ENCODE measurements around the gene CDCA7. TPM values are rescaled to one million over a fixed set of nuclear protein-coding genes. Genes with fewer than 3 reads are reported as not detected.
"Not testable (repeated sequence)": the region's sequence is repeated elsewhere in the genome, so short reads cannot be mapped to it uniquely, and the experiment has no call there.

The CDCA7 gene
- total RNA-seq, 1 experiment from 2014 or later, result 14.8 TPM

DNA sequence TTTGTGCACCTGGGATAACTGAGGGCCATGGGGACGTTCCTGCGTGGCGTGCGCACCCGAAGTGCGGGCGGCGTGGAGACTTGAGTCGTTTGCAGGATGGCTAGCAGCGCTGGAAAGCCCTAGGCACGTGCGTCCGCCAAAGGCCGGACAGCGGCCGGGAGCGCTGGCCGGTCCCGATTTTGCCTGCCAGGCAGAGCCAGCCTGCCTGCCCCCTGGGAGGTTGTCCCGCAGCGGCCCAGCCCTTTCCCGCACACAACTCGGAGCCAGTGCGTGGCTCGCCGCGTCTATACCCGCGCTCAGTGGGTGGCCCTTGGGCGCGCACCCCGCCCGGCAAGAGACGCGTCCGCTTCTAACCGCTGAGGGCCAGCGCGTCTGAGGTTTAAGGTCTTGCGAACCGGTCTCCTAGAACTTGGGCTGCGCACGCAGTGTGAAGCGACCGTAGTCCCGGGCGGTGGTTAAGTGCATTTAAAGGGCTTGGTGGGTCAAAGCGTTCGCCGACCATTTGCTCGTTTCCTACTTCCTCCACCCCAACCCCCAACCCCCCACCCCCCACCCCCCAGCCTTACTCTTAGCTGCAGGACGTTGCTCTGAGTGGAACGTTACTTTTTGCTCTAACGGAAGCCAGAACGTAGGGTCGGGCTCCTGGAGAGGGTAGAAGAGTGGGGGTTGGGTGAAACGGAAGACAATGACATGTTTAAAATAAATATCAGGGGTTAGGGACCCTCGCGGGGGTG, 627 bp downstream of the CDCA7 start:
- in situ Hi-C loops (cut with HindIII; ENCODE audit: low pct_unique_long_range_greater_than_20kb, low sequenced_read_pairs), result no loop called here

GRCh38 chr2:173355866-173356508, 1.3 kb downstream of the CDCA7 start:
- in situ Hi-C loops (cut with HindIII; ENCODE audit: low pct_unique_long_range_greater_than_20kb, low sequenced_read_pairs), result no loop called here
- no peak for DNase-seq (ENCODE audit: low read depth)

More for the DNA sequence above, 627 bp downstream of the CDCA7 start:
- DNase-seq (ENCODE audit: low read depth), result no peak

GRCh38 chr2:173357346-173357745, 2.7 kb downstream of the CDCA7 start:
- DNase-seq (ENCODE audit: low read depth), result no peak
- in situ Hi-C loops (cut with HindIII; ENCODE audit: low pct_unique_long_range_greater_than_20kb, low sequenced_read_pairs), result no loop called here

GRCh38 chr2:173358616-173359015, 3.9 kb downstream of the CDCA7 start:
- in situ Hi-C loops (cut with HindIII; ENCODE audit: low pct_unique_long_range_greater_than_20kb, low sequenced_read_pairs), result no loop called here
- no peak for DNase-seq (ENCODE audit: low read depth)

- in situ Hi-C loops (cut with HindIII; ENCODE audit: low pct_unique_long_range_greater_than_20kb, low sequenced_read_pairs), result no loop called here
- no peak for DNase-seq (ENCODE audit: low read depth)
Observed at GRCh38 chr2:173359231-173359630, 4.6 kb downstream of the CDCA7 start.

- no peak for DNase-seq (ENCODE audit: low read depth)
- in situ Hi-C loops (cut with HindIII; ENCODE audit: low pct_unique_long_range_greater_than_20kb, low sequenced_read_pairs), result no loop called here
Observed at GRCh38 chr2:173370198-173370597, 15.5 kb downstream of the CDCA7 start.

GRCh38 chr2:173371023-173371422, 16.4 kb downstream of the CDCA7 start:
- in situ Hi-C loops (cut with HindIII; ENCODE audit: low pct_unique_long_range_greater_than_20kb, low sequenced_read_pairs), result no loop called here

DNA sequence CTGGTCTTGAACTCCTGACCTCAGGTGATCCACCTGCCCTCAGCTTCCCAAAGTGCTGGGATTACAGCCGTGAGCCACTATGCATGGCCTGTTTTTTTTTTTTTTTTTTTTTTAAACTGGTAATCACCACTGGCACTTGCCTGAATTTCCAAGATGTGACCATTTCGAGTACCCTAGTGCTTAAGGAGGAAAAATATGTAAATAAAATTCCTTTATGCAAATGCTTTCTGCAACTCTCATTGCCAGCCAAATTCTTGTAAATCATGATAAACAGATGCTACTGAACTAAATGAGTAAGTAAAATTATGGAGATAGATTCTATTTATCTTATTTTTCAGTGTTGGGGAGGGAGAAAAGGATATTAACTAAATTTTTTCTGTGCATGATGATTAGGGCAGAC, 18.6 kb downstream of the CDCA7 start:
- no peak for DNase-seq (ENCODE audit: low read depth)
- in situ Hi-C loops (cut with HindIII; ENCODE audit: low pct_unique_long_range_greater_than_20kb, low sequenced_read_pairs), result no loop called here

More at GRCh38 chr2:173371023-173371422, 16.4 kb downstream of the CDCA7 start:
- no peak for DNase-seq (ENCODE audit: low read depth)

- in situ Hi-C loops (cut with HindIII; ENCODE audit: low pct_unique_long_range_greater_than_20kb, low sequenced_read_pairs), result no loop called here
- DNase-seq (ENCODE audit: low read depth), result no peak
Observed at GRCh38 chr2:173374634-173375033, 20.0 kb downstream of the CDCA7 start.

DNA sequence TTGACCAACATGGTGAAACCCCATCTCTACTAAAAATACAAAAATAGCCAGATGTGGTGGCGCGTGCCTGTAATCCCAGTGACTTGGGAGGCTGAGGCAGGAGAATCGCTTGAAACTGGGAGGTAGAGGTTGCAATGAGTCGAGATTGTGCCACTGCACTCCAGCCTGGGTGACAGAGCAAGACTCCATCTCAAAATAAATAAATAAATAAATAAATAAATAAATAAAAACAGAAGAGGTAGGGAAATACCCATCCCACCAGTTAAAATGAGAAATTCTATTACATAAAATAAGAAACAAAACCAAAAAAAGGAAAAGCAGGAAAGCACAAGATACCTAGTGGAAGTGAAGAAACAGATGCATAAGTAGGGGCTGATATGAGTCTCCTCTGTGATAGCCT, 30.9 kb downstream of the CDCA7 start:
- in situ Hi-C loops (cut with HindIII; ENCODE audit: low pct_unique_long_range_greater_than_20kb, low sequenced_read_pairs); DNase-seq (ENCODE audit: low read depth): not testable (repeated sequence)

DNA sequence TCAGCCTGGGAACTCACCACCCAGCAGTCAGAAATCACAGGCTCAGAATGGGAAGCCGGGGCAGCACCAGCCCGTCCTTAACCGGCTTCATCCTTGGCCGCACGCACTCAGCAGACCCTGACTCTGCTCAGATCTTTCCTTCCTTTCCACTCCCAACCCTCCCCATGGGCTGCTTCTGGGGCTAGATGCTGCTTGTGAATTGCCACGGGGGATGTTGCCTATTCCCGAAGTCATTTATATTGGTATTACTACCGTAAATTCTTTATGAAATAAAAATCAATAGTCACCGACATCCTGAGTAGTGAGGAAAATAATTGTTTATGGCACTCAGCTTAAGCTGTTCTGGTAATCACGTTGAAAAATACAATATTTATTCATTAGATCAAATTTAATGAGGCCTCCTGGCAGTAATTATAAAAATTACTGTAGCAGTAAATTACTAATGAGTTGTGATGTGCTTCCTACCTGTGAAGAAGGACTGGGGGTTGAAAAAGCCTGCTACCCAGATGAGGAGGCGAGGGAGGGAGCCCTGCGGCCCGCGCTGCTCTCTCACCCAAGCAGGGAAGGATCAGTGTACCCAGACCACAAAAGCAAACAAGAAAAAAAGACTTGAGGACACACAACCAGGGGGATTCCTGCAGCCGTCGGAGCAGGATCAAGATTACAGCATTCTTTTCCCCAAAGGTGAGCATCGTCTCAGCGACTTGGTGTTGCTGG, 31.5 kb downstream of the CDCA7 start:
- in situ Hi-C loops (cut with HindIII; ENCODE audit: low pct_unique_long_range_greater_than_20kb, low sequenced_read_pairs), result no loop called here
- DNase-seq (ENCODE audit: low read depth), result no peak

DNA sequence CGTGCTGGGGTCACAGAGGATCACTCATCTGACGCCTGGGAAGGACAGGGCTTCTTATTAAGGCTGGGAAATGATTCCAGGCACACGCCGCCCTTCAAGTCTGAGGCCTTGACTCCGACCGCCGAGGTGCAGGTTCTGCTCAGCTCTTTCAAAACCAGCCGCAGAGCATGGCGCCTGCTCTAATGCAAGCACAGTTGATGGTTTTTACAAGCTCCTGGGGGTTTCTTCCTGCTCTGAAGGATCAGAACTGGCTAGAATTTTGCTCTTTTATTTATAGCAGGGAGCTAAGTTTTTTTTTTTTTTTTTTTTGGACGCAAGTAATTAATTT, 32.0 kb downstream of the CDCA7 start:
- in situ Hi-C loops (cut with HindIII; ENCODE audit: low pct_unique_long_range_greater_than_20kb, low sequenced_read_pairs), result no loop called here
- no peak for DNase-seq (ENCODE audit: low read depth)

DNA sequence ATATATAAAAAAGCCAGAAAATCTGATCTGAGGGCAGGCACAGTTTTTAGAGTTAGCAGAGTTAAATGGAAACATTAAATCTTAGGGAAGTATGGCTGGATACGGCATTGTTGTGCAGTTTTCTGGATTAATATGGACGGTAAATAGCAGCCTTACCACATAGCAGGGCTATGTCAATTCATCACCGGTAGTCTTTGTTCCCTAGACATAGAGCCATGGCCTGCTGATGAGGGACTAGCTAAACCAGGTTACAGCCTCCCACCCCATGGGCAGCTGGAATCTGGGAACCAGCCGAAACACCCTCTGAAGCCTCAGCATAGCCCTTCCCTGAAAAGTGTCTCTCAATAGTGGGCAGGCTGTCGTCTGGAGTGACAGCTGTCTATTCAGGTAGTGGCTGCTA, 32.4 kb downstream of the CDCA7 start:
- DNase-seq (ENCODE audit: low read depth), result no peak
- in situ Hi-C loops (cut with HindIII; ENCODE audit: low pct_unique_long_range_greater_than_20kb, low sequenced_read_pairs), result no loop called here

GRCh38 chr2:173387660-173388059, 33.0 kb downstream of the CDCA7 start:
- DNase-seq (ENCODE audit: low read depth), result no peak
- in situ Hi-C loops (cut with HindIII; ENCODE audit: low pct_unique_long_range_greater_than_20kb, low sequenced_read_pairs), result no loop called here

DNA sequence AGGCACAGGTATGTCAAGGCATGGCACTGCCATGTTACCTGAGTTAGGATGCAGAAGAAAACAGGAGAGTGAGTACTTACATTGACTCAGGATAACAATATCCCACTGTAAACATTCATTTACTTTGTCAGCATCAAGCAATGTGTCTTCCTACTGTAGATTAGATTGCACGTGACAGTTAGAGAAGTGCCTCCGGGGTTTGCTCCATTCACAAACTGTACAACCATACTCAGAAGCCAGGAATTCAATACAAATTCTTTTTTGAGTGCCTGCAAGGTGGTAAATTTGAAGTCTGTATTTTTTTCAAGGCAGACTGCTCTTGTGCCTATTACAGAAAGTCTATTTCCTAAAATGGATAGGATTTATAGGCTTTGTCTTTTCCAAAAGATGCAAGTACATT, 34.1 kb downstream of the CDCA7 start:
- DNase-seq (ENCODE audit: low read depth), result no peak

GRCh38 chr2:173390036-173390435, 35.4 kb downstream of the CDCA7 start:
- in situ Hi-C loops (cut with HindIII; ENCODE audit: low pct_unique_long_range_greater_than_20kb, low sequenced_read_pairs), result no loop called here
- DNase-seq (ENCODE audit: low read depth), result no peak

More for the DNA sequence above, 34.1 kb downstream of the CDCA7 start:
- in situ Hi-C loops (cut with HindIII; ENCODE audit: low pct_unique_long_range_greater_than_20kb, low sequenced_read_pairs), result no loop called here

DNA sequence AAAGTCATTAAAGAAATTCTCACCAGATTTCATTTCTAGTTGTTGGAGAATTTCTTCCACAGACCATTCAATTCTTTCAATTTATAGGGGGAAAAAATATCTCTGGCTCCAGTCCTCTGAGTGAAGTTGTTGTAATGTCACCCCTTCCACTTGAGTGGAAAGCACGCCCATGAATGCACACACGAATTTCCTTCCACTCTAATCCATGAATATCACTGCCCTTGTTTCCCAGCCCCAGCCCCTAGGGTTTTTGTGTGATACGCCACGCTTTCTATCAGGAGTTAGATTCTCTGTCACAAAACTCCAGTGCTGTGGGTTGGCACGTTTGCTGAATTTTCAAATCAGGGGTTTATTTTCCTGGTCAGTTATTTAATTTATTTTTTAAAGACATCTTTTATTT, 38.1 kb downstream of the CDCA7 start:
- DNase-seq (ENCODE audit: low read depth), result no peak
- in situ Hi-C loops (cut with HindIII; ENCODE audit: low pct_unique_long_range_greater_than_20kb, low sequenced_read_pairs), result no loop called here

- no peak for DNase-seq (ENCODE audit: low read depth)
- in situ Hi-C loops (cut with HindIII; ENCODE audit: low pct_unique_long_range_greater_than_20kb, low sequenced_read_pairs), result no loop called here
Observed at GRCh38 chr2:173393186-173393585, 38.5 kb downstream of the CDCA7 start.

DNA sequence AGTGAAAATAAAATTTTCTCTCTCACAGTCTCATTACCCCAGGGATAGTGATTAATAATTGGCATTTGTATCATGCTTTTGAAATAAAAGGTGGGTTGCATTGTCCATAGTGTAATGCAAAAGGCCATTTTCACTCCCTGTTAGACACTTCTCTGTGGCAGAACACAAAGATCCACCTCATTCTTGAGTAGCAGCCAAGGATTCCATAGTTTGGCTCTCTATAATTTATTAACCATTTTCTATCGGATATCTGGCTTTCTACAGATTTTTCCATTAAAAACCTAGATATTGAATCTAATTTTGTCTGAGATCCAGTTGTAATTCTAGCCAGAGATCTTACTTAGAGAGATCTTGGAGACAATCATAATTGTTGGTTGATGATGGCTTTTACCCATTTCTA, 39.0 kb downstream of the CDCA7 start:
- in situ Hi-C loops (cut with HindIII; ENCODE audit: low pct_unique_long_range_greater_than_20kb, low sequenced_read_pairs), result no loop called here
- no peak for DNase-seq (ENCODE audit: low read depth)
